Neural cell (in vitro differentiated cells): ENCODE measurements around the gene NHS. TPM values are rescaled to one million over a fixed set of nuclear protein-coding genes. Genes with fewer than 3 reads are reported as not detected.

ENCODE experiments used
- H2AFZ ChIP-seq: fragments of 200-600, 300-800 bp; sonication (generic), shearing (Covaris generic); 2 replicates; pipeline ENCODE4 v1.6.0; 2014; ENCODE audit warnings: low read depth, mild to moderate bottlenecking, antibody characterized with exemption, low read length, moderate library complexity
- H3F3A ChIP-seq: fragments of 200-600 bp; shearing (Covaris generic); 2 replicates; pipeline ENCODE4 v1.6.1; 2016; ENCODE audit warnings: mild to moderate bottlenecking, moderate library complexity, mixed read lengths, antibody characterized with exemption, low read length; ENCODE audit not compliant: insufficient read depth, poor library complexity, severe bottlenecking
- H3K27ac ChIP-seq: fragments of 200-600, 300-800 bp; sonication (generic), shearing (Covaris generic); 2 replicates; pipeline ENCODE4 v1.5.1; 2014; ENCODE audit warnings: mild to moderate bottlenecking, low read length, moderate library complexity
- H3K27me3 ChIP-seq: fragments of 300-800, 200-600 bp; sonication (generic), shearing (Covaris generic); 2 replicates; pipeline ENCODE4 v1.6.0; 2014; ENCODE audit warnings: mild to moderate bottlenecking, low read depth, low read length, moderate library complexity; ENCODE audit not compliant: insufficient read depth
- H3K36me3 ChIP-seq: fragments of 300-800, 200-600 bp; sonication (generic), shearing (Covaris generic); 2 replicates; pipeline ENCODE4 v1.5.1; 2014; ENCODE audit warnings: mild to moderate bottlenecking, antibody characterized with exemption, low read length, moderate library complexity; ENCODE audit not compliant: insufficient read depth
- H3K4me2 ChIP-seq: fragments of 300-800, 200-600 bp; sonication (generic), shearing (Covaris generic); 2 replicates; pipeline ENCODE4 v1.6.0; 2014; ENCODE audit warnings: mild to moderate bottlenecking, low read length
- H3K4me3 ChIP-seq: fragments of 300-800, 200-600 bp; sonication (generic), shearing (Covaris generic); 2 replicates; pipeline ENCODE4 v1.5.1; 2014; ENCODE audit warnings: mild to moderate bottlenecking, low read length, moderate library complexity
- H3K79me2 ChIP-seq: fragments of 200-600 bp; shearing (Covaris generic); replicated peaks from 2 replicates; pipeline ENCODE4 v1.6.0; 2014; ENCODE audit warnings: mild to moderate bottlenecking, low read length, moderate library complexity; ENCODE audit not compliant: insufficient read depth
- H3K9ac ChIP-seq: fragments of 300-800, 200-600 bp; sonication (generic), shearing (Covaris generic); 2 replicates; pipeline ENCODE4 v1.6.1; 2016; ENCODE audit warnings: mild to moderate bottlenecking, low read length, mixed read lengths
- H3K9me2 ChIP-seq: fragments of 200-600 bp; shearing (Covaris generic); 2 replicates; pipeline ENCODE4 v1.6.1; 2016; ENCODE audit warnings: mild to moderate bottlenecking, low read length, mixed read lengths; ENCODE audit not compliant: insufficient read depth
- H3K9me3 ChIP-seq: fragments of 200-600, 300-800 bp; sonication (generic), shearing (Covaris generic); 2 replicates; pipeline ENCODE4 v1.6.1; 2016; ENCODE audit warnings: mild to moderate bottlenecking, mixed run types, low read length, moderate library complexity, mixed read lengths
- H4K20me1 ChIP-seq: fragments of 200-600 bp; shearing (Covaris generic); 2 replicates; pipeline ENCODE4 v1.6.1; 2016; ENCODE audit warnings: mild to moderate bottlenecking, mixed run types; ENCODE audit not compliant: insufficient read depth
- CTCF ChIP-seq: fragments of 450-650 bp; IDR thresholded peaks from 2 replicates; pipeline ENCODE4 v1.5.1; 2014; ENCODE audit warnings: antibody characterized with exemption, mild to moderate bottlenecking, moderate library complexity; ENCODE audit not compliant: poor library complexity, severe bottlenecking
- EP300 ChIP-seq: fragments of 450-650 bp; conservative IDR thresholded peaks from 2 replicates; pipeline ENCODE4 v1.6.1; 2014; ENCODE audit warnings: antibody characterized with exemption, mild to moderate bottlenecking, moderate library complexity; ENCODE audit not compliant: poor library complexity, severe bottlenecking
- EZH2 ChIP-seq: fragments of 200-600, 300-800 bp; shearing (Covaris generic), sonication (generic); IDR thresholded peaks from 2 replicates; pipeline ENCODE4 v1.6.1; 2014; ENCODE audit warnings: antibody characterized with exemption, low read length, borderline replicate concordance, mild to moderate bottlenecking; ENCODE audit not compliant: insufficient read depth, poor library complexity, severe bottlenecking
- MXI1 ChIP-seq: fragments of 450-650 bp; conservative IDR thresholded peaks from 2 replicates; pipeline ENCODE4 v1.6.1; 2014; ENCODE audit warnings: antibody characterized with exemption, mild to moderate bottlenecking; ENCODE audit not compliant: poor library complexity, severe bottlenecking
- POLR2AphosphoS5 ChIP-seq: IDR thresholded peaks from 2 replicates; pipeline ENCODE4 v1.6.1; 2012
- RAD21 ChIP-seq: fragments of 450-650 bp; conservative IDR thresholded peaks from 2 replicates; pipeline ENCODE4 v1.6.1; 2014; ENCODE audit warnings: antibody characterized with exemption, mild to moderate bottlenecking, moderate library complexity
- SMC3 ChIP-seq: fragments of 450-650 bp; conservative IDR thresholded peaks from 2 replicates; pipeline ENCODE4 v1.6.1; 2014; ENCODE audit warnings: antibody characterized with exemption, mild to moderate bottlenecking, moderate library complexity; ENCODE audit not compliant: poor library complexity
- TAF1 ChIP-seq: IDR thresholded peaks from 2 replicates; pipeline ENCODE4 v1.6.1; 2012; ENCODE audit warnings: low read depth
- polyA plus RNA-seq: library from polyadenylated mRNA; depleted of rRNA; stranded (reverse); fragments of >200 nt; gene quantifications from 2 replicates; pipeline ENCODE4 v1.2.3, GENCODE V29; 2014
- TF ChIP-seq, protein P1 (sequence below): IDR thresholded peaks from 2 replicates; pipeline ENCODE4 v1.6.1; 2012; ENCODE audit warnings: borderline replicate concordance

NHS gene
- polyA plus RNA-seq, 1 donor from 2014 or later = 1.9 TPM

- no peaks in the 10 kb centered on the region for H3K79me2 ChIP-seq
- H3F3A ChIP-seq = no peaks in the 10 kb centered on the region
- no peaks in the 10 kb centered on the region for H3K9me3 ChIP-seq
- H2AFZ ChIP-seq = no peak overlapping the region
- no peaks in the 10 kb centered on the region for H4K20me1 ChIP-seq
- no peak overlapping the region for H3K4me2 ChIP-seq
- no peaks in the 10 kb centered on the region for H3K9me2 ChIP-seq
- no peaks in the 10 kb centered on the region for H3K36me3 ChIP-seq
- TF ChIP-seq MXI1 = no peak
- no peaks in the 10 kb centered on the region for H3K27me3 ChIP-seq
- H3K9ac ChIP-seq = no peak overlapping the region
- no peak overlapping the region for H3K4me3 ChIP-seq
- H3K27ac ChIP-seq = no peak overlapping the region
Observed at GRCh38 chrX:17758382-17758781, 383.4 kb downstream of the NHS start.

DNA sequence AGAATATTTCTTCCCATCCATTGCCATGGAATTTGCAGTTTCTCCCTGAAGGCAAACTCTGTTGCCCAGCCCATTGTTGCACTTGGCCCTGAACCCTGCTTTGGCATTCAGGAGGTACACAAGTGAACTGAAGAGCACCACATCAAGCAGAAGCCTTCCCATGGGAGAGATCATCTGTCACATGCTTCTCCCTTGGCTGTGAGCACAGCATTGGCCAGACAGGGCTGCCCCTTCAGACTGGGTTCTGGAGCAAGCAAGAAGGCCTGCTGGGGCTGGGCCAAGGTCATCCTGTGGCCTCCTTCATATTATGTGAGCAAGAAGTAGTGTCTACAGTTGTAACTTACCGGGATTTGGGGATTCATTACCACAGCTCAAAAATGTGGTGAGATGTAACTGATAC, 385.0 kb downstream of the NHS start:
- TF ChIP-seq CTCF = no peak
- TF ChIP-seq, protein P1, sequence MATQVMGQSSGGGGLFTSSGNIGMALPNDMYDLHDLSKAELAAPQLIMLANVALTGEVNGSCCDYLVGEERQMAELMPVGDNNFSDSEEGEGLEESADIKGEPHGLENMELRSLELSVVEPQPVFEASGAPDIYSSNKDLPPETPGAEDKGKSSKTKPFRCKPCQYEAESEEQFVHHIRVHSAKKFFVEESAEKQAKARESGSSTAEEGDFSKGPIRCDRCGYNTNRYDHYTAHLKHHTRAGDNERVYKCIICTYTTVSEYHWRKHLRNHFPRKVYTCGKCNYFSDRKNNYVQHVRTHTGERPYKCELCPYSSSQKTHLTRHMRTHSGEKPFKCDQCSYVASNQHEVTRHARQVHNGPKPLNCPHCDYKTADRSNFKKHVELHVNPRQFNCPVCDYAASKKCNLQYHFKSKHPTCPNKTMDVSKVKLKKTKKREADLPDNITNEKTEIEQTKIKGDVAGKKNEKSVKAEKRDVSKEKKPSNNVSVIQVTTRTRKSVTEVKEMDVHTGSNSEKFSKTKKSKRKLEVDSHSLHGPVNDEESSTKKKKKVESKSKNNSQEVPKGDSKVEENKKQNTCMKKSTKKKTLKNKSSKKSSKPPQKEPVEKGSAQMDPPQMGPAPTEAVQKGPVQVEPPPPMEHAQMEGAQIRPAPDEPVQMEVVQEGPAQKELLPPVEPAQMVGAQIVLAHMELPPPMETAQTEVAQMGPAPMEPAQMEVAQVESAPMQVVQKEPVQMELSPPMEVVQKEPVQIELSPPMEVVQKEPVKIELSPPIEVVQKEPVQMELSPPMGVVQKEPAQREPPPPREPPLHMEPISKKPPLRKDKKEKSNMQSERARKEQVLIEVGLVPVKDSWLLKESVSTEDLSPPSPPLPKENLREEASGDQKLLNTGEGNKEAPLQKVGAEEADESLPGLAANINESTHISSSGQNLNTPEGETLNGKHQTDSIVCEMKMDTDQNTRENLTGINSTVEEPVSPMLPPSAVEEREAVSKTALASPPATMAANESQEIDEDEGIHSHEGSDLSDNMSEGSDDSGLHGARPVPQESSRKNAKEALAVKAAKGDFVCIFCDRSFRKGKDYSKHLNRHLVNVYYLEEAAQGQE = no peak
- no peak for TF ChIP-seq TAF1
- TF ChIP-seq EZH2 = no peak
- no peaks in the 10 kb centered on the region for H3K36me3 ChIP-seq

DNA sequence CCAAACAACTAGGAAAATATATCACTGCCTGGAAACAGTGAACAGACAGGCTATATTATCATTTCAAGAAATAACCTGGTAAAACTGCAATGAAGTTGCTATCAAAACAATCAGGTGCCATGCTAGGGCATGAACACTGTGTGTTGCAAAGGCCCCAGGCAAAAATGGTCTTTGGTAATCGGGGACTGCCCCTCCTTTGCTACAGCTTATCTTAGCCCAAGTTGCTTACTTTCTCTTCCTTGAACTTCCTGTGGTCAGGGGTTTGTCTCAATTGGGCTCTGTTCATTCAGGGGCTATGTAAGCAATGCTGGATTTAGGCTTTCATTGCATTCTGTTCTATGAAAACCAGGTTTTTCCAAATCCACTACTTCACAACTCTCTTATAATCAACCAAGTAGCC, 392.7 kb downstream of the NHS start:
- Histone ChIP-seq H3K9me3 (no peaks in the 10 kb centered on the region), H3K27ac (no peak overlapping the region), H3K9me2 (no peaks in the 10 kb centered on the region), H3K4me3 (no peak overlapping the region), H3K27me3 (no peaks in the 10 kb centered on the region), H3K79me2 (no peaks in the 10 kb centered on the region), H3F3A (no peaks in the 10 kb centered on the region), H2AFZ (no peak overlapping the region), H3K36me3 (no peaks in the 10 kb centered on the region), H3K4me2 (no peak overlapping the region), H3K9ac (no peak overlapping the region), H4K20me1 (no peaks in the 10 kb centered on the region)
- TF ChIP-seq MXI1 = no peak
- no peak for TF ChIP-seq SMC3
- no peak for TF ChIP-seq RAD21
- no peak for TF ChIP-seq EP300
- TF ChIP-seq CTCF = no peak
- TF ChIP-seq EZH2 = no peak
- no peak for TF ChIP-seq TAF1
- TF ChIP-seq, protein P1 = no peak
- TF ChIP-seq POLR2AphosphoS5 = no peak

More for the DNA sequence above, 385.0 kb downstream of the NHS start:
- Histone ChIP-seq H3K27ac (no peak overlapping the region), H3K9me3 (no peaks in the 10 kb centered on the region), H2AFZ (no peak overlapping the region), H3K4me2 (no peak overlapping the region), H3K79me2 (no peaks in the 10 kb centered on the region), H3K27me3 (no peaks in the 10 kb centered on the region), H3F3A (no peaks in the 10 kb centered on the region), H3K9ac (no peak overlapping the region), H3K4me3 (no peak overlapping the region), H3K9me2 (no peaks in the 10 kb centered on the region), H4K20me1 (no peaks in the 10 kb centered on the region)
